ENCODE data around the gene PLCB2.

Gene PLCB2

GRCh38 chr15:40272485-40273056 lies 35.2 kb downstream of the PLCB2 start:
- no peak overlapping the region for H3K27ac Mint-ChIP-seq
- H3K9me3 Mint-ChIP-seq: no peaks in the 10 kb centered on the region
- H3K27me3 Mint-ChIP-seq (ENCODE audit: low read depth): peaks cover 12% of the 10 kb centered on the region
- H3K4me1 Mint-ChIP-seq (ENCODE audit: low read depth): peaks cover 4% of the 10 kb centered on the region
- H3K4me3 Mint-ChIP-seq: no peak overlapping the region
- no peaks in the 10 kb centered on the region for H3K36me3 Mint-ChIP-seq (ENCODE audit: low read depth)

DNA sequence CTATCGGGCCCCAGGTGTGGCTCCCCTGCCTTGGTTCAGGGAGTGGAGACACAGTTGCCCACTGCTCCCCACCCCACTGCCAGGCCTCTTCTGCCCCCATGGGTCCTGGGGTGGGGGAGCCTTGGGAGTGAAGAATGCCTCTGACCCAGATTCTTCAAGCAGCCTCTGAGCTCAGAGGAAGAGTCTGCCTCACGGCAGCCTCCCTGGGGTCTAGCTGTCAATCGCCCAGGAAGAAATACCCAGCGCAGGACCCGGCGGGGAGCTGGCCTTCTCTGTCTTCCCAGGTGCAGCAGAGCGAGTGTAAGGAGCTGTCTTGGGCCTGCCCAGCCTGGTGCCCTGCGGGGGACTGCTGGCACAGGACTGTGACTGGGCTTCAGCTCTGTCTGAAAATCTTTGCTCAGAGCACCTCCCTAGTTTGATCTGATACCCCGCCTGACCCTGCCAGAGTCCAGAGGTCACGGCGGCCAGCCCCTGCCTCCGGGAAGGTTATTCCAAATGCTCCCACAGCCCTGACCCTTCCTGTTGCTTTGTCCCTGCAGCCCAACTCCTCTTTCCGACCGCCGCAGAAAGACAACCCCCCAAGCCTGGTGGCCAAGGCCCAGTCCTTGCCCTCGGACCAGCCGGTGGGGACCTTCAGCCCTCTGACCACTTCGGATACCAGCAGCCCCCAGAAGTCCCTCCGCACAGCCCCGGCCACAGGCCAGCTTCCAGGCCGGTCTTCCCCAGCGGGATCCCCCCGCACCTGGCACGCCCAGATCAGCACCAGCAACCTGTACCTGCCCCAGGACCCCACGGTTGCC lies 35.9 kb downstream of the PLCB2 start:
- no peaks in the 10 kb centered on the region for H3K9me3 Mint-ChIP-seq

GRCh38 chr15:40270246-40270995 lies 37.3 kb downstream of the PLCB2 start:
- H3K27ac Mint-ChIP-seq: no peak overlapping the region
- H3K4me3 Mint-ChIP-seq: no peak overlapping the region

More for the DNA sequence above, 35.9 kb downstream of the PLCB2 start:
- H3K36me3 Mint-ChIP-seq (ENCODE audit: low read depth): no peaks in the 10 kb centered on the region
- H3K4me3 Mint-ChIP-seq: no peak overlapping the region
- H3K4me1 Mint-ChIP-seq (ENCODE audit: low read depth): peaks cover 4% of the 10 kb centered on the region
- H3K27ac Mint-ChIP-seq: no peak overlapping the region
- H3K27me3 Mint-ChIP-seq (ENCODE audit: low read depth): peaks cover 6% of the 10 kb centered on the region

GRCh38 chr15:40269604-40270003 lies 38.1 kb downstream of the PLCB2 start:
- Mint-ChIP-seq H3K27ac (no peak overlapping the region), H3K36me3 (ENCODE audit: low read depth) (no peaks in the 10 kb centered on the region), H3K4me3 (no peak overlapping the region), H3K9me3 (no peaks in the 10 kb centered on the region), H3K27me3 (ENCODE audit: low read depth) (no peaks in the 10 kb centered on the region), H3K4me1 (ENCODE audit: low read depth) (peaks cover under 1% of the 10 kb centered on the region)

More at GRCh38 chr15:40270246-40270995, 37.3 kb downstream of the PLCB2 start:
- H3K9me3 Mint-ChIP-seq: no peaks in the 10 kb centered on the region
- peaks cover 4% of the 10 kb centered on the region for H3K4me1 Mint-ChIP-seq (ENCODE audit: low read depth)
- no peaks in the 10 kb centered on the region for H3K27me3 Mint-ChIP-seq (ENCODE audit: low read depth)
- H3K36me3 Mint-ChIP-seq (ENCODE audit: low read depth): no peaks in the 10 kb centered on the region

DNA sequence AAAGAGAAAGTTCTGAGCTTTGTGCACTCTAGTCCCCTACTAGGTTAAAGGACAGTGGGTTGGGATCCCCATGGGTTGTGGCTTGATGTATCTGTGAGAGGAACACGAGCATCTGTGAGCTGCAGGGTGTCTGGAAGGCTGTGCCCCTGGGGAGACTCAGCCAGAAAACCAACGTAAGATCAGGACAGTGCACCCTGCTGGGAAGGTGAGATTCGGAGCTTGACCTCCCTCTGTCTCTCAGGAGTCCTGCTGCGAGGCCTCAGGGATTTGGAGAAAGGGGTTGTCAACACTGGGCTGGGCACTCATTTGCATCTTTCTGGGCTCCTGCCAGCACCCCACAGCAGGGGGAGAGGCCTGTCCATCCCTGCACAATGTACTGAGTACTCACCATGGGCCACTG lies 40.1 kb downstream of the PLCB2 start:
- H3K4me3 Mint-ChIP-seq: no peak overlapping the region
- H3K27me3 Mint-ChIP-seq (ENCODE audit: low read depth): peaks cover 9% of the 10 kb centered on the region
- H3K27ac Mint-ChIP-seq: no peak overlapping the region
- no peaks in the 10 kb centered on the region for H3K4me1 Mint-ChIP-seq (ENCODE audit: low read depth)
- H3K36me3 Mint-ChIP-seq (ENCODE audit: low read depth): no peaks in the 10 kb centered on the region
- no peaks in the 10 kb centered on the region for H3K9me3 Mint-ChIP-seq

- Mint-ChIP-seq H3K4me1 (ENCODE audit: low read depth) (no peaks in the 10 kb centered on the region), H3K4me3 (no peak overlapping the region), H3K9me3 (no peaks in the 10 kb centered on the region), H3K27ac (no peak overlapping the region), H3K27me3 (ENCODE audit: low read depth) (peaks cover 15% of the 10 kb centered on the region), H3K36me3 (ENCODE audit: low read depth) (no peaks in the 10 kb centered on the region)
These were observed 40.9 kb downstream of the PLCB2 start for GRCh38 chr15:40266828-40267304.

GRCh38 chr15:40265875-40266274 lies 41.9 kb downstream of the PLCB2 start:
- Mint-ChIP-seq H3K27me3 (ENCODE audit: low read depth) (peaks cover 21% of the 10 kb centered on the region), H3K9me3 (no peaks in the 10 kb centered on the region), H3K4me3 (no peak overlapping the region), H3K36me3 (ENCODE audit: low read depth) (no peaks in the 10 kb centered on the region), H3K27ac (no peak overlapping the region), H3K4me1 (ENCODE audit: low read depth) (no peaks in the 10 kb centered on the region)

DNA sequence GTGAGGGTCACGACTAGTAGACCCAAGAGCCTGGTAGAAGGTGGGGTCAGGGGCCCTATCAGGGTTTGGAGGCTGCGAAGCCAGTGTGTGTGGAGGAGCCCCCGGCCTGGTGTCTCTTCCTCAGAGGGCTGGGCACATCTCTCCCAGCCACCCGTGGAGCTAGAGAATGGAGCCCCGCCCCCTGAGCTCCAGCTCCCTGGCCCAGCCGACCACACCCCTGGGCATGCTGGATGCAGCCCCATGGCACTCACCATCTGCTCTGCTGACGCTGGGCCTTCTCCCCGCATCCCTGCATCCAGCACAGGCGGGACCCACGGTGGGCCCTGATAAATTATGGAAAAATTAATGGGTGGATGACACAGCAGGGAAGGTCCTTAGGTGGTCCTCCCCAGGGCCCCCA lies 42.4 kb downstream of the PLCB2 start:
- Mint-ChIP-seq H3K27ac (no peak overlapping the region), H3K4me1 (ENCODE audit: low read depth) (no peaks in the 10 kb centered on the region), H3K4me3 (no peak overlapping the region), H3K36me3 (ENCODE audit: low read depth) (no peaks in the 10 kb centered on the region), H3K9me3 (no peaks in the 10 kb centered on the region), H3K27me3 (ENCODE audit: low read depth) (peaks cover 21% of the 10 kb centered on the region)

DNA sequence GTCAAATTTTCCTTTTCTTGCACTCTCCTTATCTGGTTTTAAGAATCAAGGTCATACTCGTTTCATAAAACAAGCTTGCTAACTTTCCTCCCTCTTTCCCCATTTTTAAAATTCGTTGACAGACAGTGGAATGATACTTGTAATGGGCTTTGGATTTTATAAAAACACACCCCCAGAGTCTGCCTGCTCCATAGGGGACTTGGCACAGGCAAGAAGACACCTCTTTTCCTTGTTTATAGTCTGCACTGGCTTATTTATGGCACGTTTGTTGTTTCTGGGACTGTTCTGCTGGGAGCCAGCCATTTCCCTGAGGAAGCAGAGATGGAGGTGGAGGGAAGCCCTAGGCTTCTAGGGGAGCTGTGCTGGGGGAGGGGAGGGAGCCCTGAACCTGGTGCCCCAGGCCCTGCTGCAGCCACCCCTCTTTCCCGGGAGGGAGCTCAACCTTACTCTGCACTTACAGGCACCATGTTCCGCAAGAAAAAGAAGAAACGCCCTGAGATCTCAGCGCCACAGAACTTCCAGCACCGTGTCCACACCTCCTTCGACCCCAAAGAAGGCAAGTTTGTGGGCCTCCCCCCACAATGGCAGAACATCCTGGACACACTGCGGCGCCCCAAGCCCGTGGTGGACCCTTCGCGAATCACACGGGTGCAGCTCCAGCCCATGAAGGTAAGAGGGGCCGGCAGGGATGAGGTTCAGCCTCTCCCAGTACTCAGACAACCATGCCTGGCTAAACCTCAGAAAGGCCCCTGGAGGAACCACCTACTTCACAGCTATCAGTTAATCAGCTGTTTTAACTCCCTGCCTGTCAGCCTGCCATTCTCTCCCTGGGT lies 43.2 kb downstream of the PLCB2 start:
- Mint-ChIP-seq H3K36me3 (ENCODE audit: low read depth) (no peaks in the 10 kb centered on the region), H3K4me1 (ENCODE audit: low read depth) (no peaks in the 10 kb centered on the region), H3K4me3 (no peak overlapping the region), H3K9me3 (no peaks in the 10 kb centered on the region), H3K27me3 (ENCODE audit: low read depth) (peaks cover 25% of the 10 kb centered on the region), H3K27ac (no peak overlapping the region)

- Mint-ChIP-seq H3K4me3 (no peak overlapping the region), H3K27me3 (ENCODE audit: low read depth) (peaks cover 29% of the 10 kb centered on the region), H3K27ac (no peak overlapping the region), H3K36me3 (ENCODE audit: low read depth) (no peaks in the 10 kb centered on the region), H3K9me3 (no peaks in the 10 kb centered on the region), H3K4me1 (ENCODE audit: low read depth) (no peaks in the 10 kb centered on the region)
These were observed 44.5 kb downstream of the PLCB2 start for GRCh38 chr15:40263024-40263754.

DNA sequence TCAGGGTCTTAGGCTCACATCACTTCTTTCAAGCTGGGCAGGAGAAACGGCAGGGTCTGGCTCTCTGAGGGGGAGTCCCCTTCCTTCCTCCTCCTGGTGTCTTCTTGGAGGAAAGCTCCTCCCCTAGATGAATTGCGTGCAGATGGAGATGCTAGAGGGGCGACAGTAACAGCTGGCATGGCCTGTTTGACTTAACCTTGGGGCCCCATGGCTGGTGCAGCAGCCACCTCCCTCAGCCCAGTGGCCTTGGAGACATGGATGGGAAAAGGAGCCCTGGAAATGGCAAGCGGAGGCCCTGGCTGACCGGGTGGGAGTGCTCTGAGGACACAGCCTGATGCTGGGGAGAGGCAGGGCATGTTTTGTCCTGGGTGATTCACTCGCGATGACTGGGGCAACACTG lies 48.7 kb downstream of the PLCB2 start:
- Mint-ChIP-seq H3K4me3 (no peak overlapping the region), H3K9me3 (no peaks in the 10 kb centered on the region), H3K4me1 (ENCODE audit: low read depth) (no peaks in the 10 kb centered on the region), H3K27ac (no peak overlapping the region), H3K36me3 (ENCODE audit: low read depth) (no peaks in the 10 kb centered on the region), H3K27me3 (ENCODE audit: low read depth) (peaks cover 38% of the 10 kb centered on the region)

- H3K27me3 Mint-ChIP-seq (ENCODE audit: low read depth): peaks cover 42% of the 10 kb centered on the region
- no peaks in the 10 kb centered on the region for H3K4me1 Mint-ChIP-seq (ENCODE audit: low read depth)
- no peaks in the 10 kb centered on the region for H3K36me3 Mint-ChIP-seq (ENCODE audit: low read depth)
- H3K27ac Mint-ChIP-seq: no peak overlapping the region
- no peak overlapping the region for H3K4me3 Mint-ChIP-seq
- no peaks in the 10 kb centered on the region for H3K9me3 Mint-ChIP-seq
These were observed 49.2 kb downstream of the PLCB2 start for GRCh38 chr15:40258544-40258943.

DNA sequence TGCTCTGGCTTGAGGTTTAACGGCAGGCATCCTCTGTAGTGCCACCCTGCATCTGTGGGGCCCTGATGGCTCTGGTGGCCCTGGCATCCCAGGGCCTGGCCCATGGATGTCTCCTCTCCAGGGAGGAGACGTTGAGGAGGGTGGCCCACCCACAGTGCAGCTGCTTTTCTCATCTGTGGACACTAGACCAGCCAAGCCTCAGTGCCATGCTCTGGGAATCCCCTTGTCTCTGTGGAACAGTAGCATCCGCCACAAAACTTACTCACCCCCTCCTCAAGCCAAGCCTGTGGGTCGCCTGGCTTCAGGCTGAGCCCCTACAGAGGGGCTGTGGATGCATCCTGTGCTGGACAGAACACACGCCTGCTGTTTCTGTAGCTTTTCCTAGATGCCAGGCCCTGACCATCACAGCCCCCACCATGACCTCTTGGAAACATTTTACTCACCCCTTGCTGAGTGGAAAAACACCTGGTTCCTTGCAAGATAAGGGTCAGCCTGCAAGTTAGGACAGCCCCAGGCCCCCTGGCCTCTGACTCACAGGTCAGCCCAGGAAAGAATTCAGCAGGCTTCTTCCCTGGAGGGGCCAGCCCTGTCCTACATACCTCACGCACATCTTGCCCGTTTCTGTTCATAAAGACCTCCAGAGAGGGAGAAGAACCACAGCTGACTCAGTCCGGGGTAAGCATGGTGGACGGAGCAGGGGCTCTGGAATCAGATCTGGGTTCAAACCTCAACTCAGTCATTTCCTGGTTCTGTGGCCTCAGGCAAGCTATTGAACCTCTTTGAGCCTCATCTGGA lies 49.9 kb downstream of the PLCB2 start:
- peaks cover 2% of the 10 kb centered on the region for H3K4me1 Mint-ChIP-seq (ENCODE audit: low read depth)
- no peak overlapping the region for H3K27ac Mint-ChIP-seq
- H3K36me3 Mint-ChIP-seq (ENCODE audit: low read depth): no peaks in the 10 kb centered on the region
- H3K27me3 Mint-ChIP-seq (ENCODE audit: low read depth): peaks cover 43% of the 10 kb centered on the region
- H3K4me3 Mint-ChIP-seq: no peak overlapping the region
- no peaks in the 10 kb centered on the region for H3K9me3 Mint-ChIP-seq

Measured in T-helper 1 cell treated with Interleukin-12 subunit alpha and Interleukin-12 subunit beta and Interleukin-4 antibody, amounts not matched to agents 30 μg/mL and 1 μg/mL, for 36 hours (primary cell).